ENCODE data around the gene CYS1. TPM values are rescaled to one million over a fixed set of nuclear protein-coding genes. Genes with fewer than 3 reads are reported as not detected.
A peak's percentile ranks its signal among the peaks of the same experiment; 100 is the strongest.

Gene CYS1
- total and polyA plus RNA-seq, 2 of the 8 experiments (the other 6 are each of a cell fraction or from before 2014, with no cell fraction given) = 0.09 to 0.13 TPM

GRCh38 chr2:10096641-10097040 lies 16.4 kb upstream of the CYS1 start:
- no peak overlapping the region for H3K4ac ChIP-seq (replicated peaks; ENCODE audit: insufficient read length, low read depth, low read length)
- H3K14ac ChIP-seq (ENCODE audit: insufficient read length) = no peak overlapping the region
- H3K23ac ChIP-seq (ENCODE audit: insufficient read length) = no peak overlapping the region
- no peaks in the 10 kb centered on the region for H3K23me2 ChIP-seq (ENCODE audit: low read depth, low read length)
- WGBS, 2 experiments (ENCODE audit: extremely low coverage in 1 of 2, insufficient coverage in 1 of 2, insufficient read length in 1 of 2, insufficient replicate concordance in 2 of 2, low coverage in 1 of 2, low lambda C conversion rate in 2 of 2, missing lambda C conversion rate in 1 of 2) = 93% methylated on average over 6 of the region's 10 CpGs; no CpG with 5 or more reads in 1 of the 2 experiments
- no peak overlapping the region for H2AFZ ChIP-seq (ENCODE audit: low read length)
- no peak overlapping the region for H2BK15ac ChIP-seq (ENCODE audit: low read length)
- no peak overlapping the region for H3K9ac ChIP-seq (replicated peaks in 1 of 4; ENCODE audit: extremely low read depth in 1 of 4, low read depth in 3 of 4, low read length in 3 of 4)
- H2BK120ac ChIP-seq (replicated peaks; ENCODE audit: low read depth, low read length) = no peak overlapping the region
- H3K27ac ChIP-seq (ENCODE audit: low read depth, low read length) = no peak overlapping the region
- H3K27me3 ChIP-seq (replicated peaks in 1 of 4; ENCODE audit: control insufficient read depth in 3 of 4, extremely low read depth in 1 of 4, insufficient read depth in 3 of 4, low read length in 3 of 4) = no peaks in the 10 kb centered on the region
- H4K5ac ChIP-seq (ENCODE audit: insufficient read length, low read depth, low read length) = no peak overlapping the region
- H3K4me3 ChIP-seq (ENCODE audit: extremely low read depth in 1 of 4, insufficient read depth in 2 of 4, low read depth in 3 of 4, low read length in 4 of 4) = no peak overlapping the region
- no peak overlapping the region for H2BK20ac ChIP-seq (ENCODE audit: low read length)
- H3K56ac ChIP-seq (replicated peaks; ENCODE audit: insufficient read length, low read depth, low read length) = no peak overlapping the region
- no peaks in the 10 kb centered on the region for H3K36me3 ChIP-seq (ENCODE audit: control insufficient read depth in 2 of 4, insufficient read depth in 4 of 4, low read length in 3 of 4)
- CTCF ChIA-PET (ENCODE audit: partially characterized antibody) = interaction anchor here (0.7 to 24.1 kb wide), 34 partner anchors 10 to 378 kb away, joined by 3 to 429 read pairs (median 4); partner anchors contain the start of gene CYS1
- no peaks in the 10 kb centered on the region for H3K79me1 ChIP-seq (ENCODE audit: low read depth, low read length)
- POLR2A ChIA-PET (ENCODE audit: partially characterized antibody) = interaction anchor here (0.9 to 3.2 kb wide), 6 partner anchors 12 to 54 kb away, joined by 3 to 14 read pairs (median 4); partner anchors contain the start of gene RRM2
- TF ChIP-seq ATF2 (IDR thresholded peaks at IDR 0.05; ENCODE audit: low read length) = no peak
- no peak for TF ChIP-seq SUZ12 (IDR thresholded peaks at IDR 0.05; ENCODE audit: low read length)
- no peak for TF ChIP-seq USF2 (IDR thresholded peaks at IDR 0.05; ENCODE audit: low read length)
- FAIRE-seq (no peak), DNase-seq (ENCODE audit: low read depth in 1 of 2, low spot score in 2 of 2) (no peak)
- H2AK5ac ChIP-seq (ENCODE audit: low read depth, low read length) = no peak overlapping the region
- no peak overlapping the region for H3K4me2 ChIP-seq (ENCODE audit: insufficient read depth in 1 of 2, low read depth in 2 of 2, low read length in 2 of 2)
- H3K18ac ChIP-seq (ENCODE audit: extremely low read depth, low read length) = no peak overlapping the region
- no peak overlapping the region for H4K91ac ChIP-seq (replicated peaks; ENCODE audit: insufficient read length, low read length)
- H2BK5ac ChIP-seq (ENCODE audit: low read depth, low read length) = no peak overlapping the region
- peaks cover 0 to 4% (median 1%) of the 10 kb centered on the region in 4 experiments; a peak in 2 of 7 replicates for H3K4me1 ChIP-seq (replicated peaks in 1 of 4; ENCODE audit: control insufficient read depth in 3 of 4, insufficient read depth in 4 of 4, low read length in 3 of 4)
- no peaks in the 10 kb centered on the region for H3K9me3 ChIP-seq (ENCODE audit: insufficient read depth in 2 of 2, low read depth in 1 of 2, low read length in 1 of 2)
- 0 out of 2 replicates have a peak overlapping the region, but pooled peaks have one; percentile 50 for H2BK12ac ChIP-seq (ENCODE audit: low read depth, low read length)
- H3K79me2 ChIP-seq (ENCODE audit: control insufficient read depth in 1 of 2, insufficient read depth in 2 of 2, low read length in 2 of 2) = no peaks in the 10 kb centered on the region
- H4K20me1 ChIP-seq (replicated peaks in 1 of 2; ENCODE audit: control insufficient read depth in 1 of 2, insufficient read depth in 2 of 2, low read length in 2 of 2) = no peaks in the 10 kb centered on the region
- no peak overlapping the region for H4K8ac ChIP-seq (ENCODE audit: extremely low read depth, insufficient read depth, low read length)

Data from H1 (cell line).